Measurements from ENCODE around the gene ADM. TPM values are rescaled to one million over a fixed set of nuclear protein-coding genes. Genes with fewer than 3 reads are reported as not detected.

ADM gene
- total and polyA plus RNA-seq, 2 donors (not counting 3 experiments of a cell fraction or from before 2014, with no cell fraction given) = 45.3 to 55.5 TPM

GRCh38 chr11:10350334-10350733 lies 45.5 kb downstream of the ADM start:
- Histone ChIP-seq H4K20me1 (replicated peaks; ENCODE audit: control insufficient read depth, extremely low read depth, insufficient read depth, low read length) (no peaks in the 10 kb centered on the region), H3K36me3 (ENCODE audit: control insufficient read depth in 2 of 2, extremely low read depth in 1 of 2, insufficient read depth in 2 of 2, low read length in 2 of 2) (no peaks in the 10 kb centered on the region), H3K27me3 (ENCODE audit: control insufficient read depth in 2 of 2, insufficient read depth in 2 of 2, low read length in 2 of 2) (no peaks in the 10 kb centered on the region), H3K4me3 (replicated peaks in 1 of 3; ENCODE audit: insufficient read depth in 1 of 3, low read depth in 1 of 3, low read length in 3 of 3) (no peak overlapping the region), H3K9ac (replicated peaks; ENCODE audit: extremely low read depth, insufficient read depth, low read length) (no peak overlapping the region), H3K4me1 (ENCODE audit: control insufficient read depth, extremely low read depth, insufficient read depth, low read length) (peaks cover 23% of the 10 kb centered on the region), H2AFZ (ENCODE audit: low read depth, low read length) (no peak overlapping the region), H3K9me1 (replicated peaks; ENCODE audit: control insufficient read depth, extremely low read depth, insufficient read depth, low read length) (no peaks in the 10 kb centered on the region), H3K27ac (ENCODE audit: insufficient read depth, low read depth, low read length) (no peak overlapping the region), H3K4me2 (ENCODE audit: insufficient read depth, low read length) (no peak overlapping the region), H3K79me2 (ENCODE audit: control insufficient read depth, insufficient read depth, low read length) (no peaks in the 10 kb centered on the region), H3K9me3 (replicated peaks; ENCODE audit: control insufficient read depth, insufficient read depth, low read length) (no peaks in the 10 kb centered on the region)
- ChIA-PET CTCF (interaction anchor here (4.4 kb wide), 1 partner anchor 16 kb away, joined by 36 read pairs; no protein-coding TSS in a partner anchor), POLR2A (no interaction called here)
- DNase-seq (ENCODE audit: low read depth, low spot score) (no peak), FAIRE-seq (no peak)
- dilution Hi-C loops (cut with MboI; ENCODE audit: extremely low pct_ligation_motif_present, low sequenced_read_pairs) = no loop called here
- no TSS peak for BruUV-seq (replicated peaks)
- intact Hi-C loops (cut with micrococcal nuclease) = no loop called here
- TF ChIP-seq GATA2 (IDR thresholded peaks at IDR 0.05; ENCODE audit: insufficient read depth, insufficient read length, low read depth, low read length) (no peak), POLR2A (IDR thresholded peaks at IDR 0.05; ENCODE audit: low read depth, low read length) (no peak), POLR2AphosphoS5 (IDR thresholded peaks at IDR 0.05; ENCODE audit: insufficient read depth, low read depth, low read length) (no peak), EZH2 (IDR thresholded peaks at IDR 0.05; ENCODE audit: borderline replicate concordance, low read depth, low read length, severe bottlenecking) (no peak), FOS (IDR thresholded peaks at IDR 0.05; ENCODE audit: borderline replicate concordance, insufficient read depth, low read length) (no peak), JUN (IDR thresholded peaks at IDR 0.05; ENCODE audit: borderline replicate concordance, insufficient read depth, insufficient read length, low read depth) (no peak), MYC (IDR thresholded peaks at IDR 0.05; ENCODE audit: low read depth, low read length) (no peak), CTCF (IDR thresholded peaks at IDR 0.05; ENCODE audit: extremely low read depth in 1 of 2, insufficient read depth in 1 of 2, low read depth in 1 of 2, low read length in 2 of 2) (no peak), MAX (IDR thresholded peaks at IDR 0.05; ENCODE audit: insufficient read depth, insufficient read length) (no peak)

Data from endothelial cell of umbilical vein (primary cell).